ENCODE measurements around the gene MIF4GD.

DNA sequence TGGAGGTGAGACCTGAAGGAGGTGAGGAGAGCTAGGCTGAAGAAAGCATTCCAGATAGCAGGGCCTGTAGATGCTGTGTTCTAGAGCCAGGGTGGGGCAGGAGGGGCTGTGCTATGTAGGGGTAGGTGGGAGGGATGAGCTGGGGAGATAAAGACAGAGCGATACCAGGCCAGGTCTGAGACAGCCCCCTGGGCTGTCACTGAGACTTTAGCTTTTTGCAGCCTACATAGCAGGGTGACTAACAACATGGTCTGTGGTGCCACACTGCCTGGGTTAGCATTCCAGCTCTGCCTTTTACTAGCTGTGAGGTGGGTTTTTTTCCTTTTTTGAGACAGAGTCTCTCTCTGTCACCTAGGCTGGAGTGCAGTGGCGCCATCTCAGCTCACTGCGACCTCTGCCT, 51.2 kb downstream of the MIF4GD start:
- TF ChIP-seq, protein P1, sequence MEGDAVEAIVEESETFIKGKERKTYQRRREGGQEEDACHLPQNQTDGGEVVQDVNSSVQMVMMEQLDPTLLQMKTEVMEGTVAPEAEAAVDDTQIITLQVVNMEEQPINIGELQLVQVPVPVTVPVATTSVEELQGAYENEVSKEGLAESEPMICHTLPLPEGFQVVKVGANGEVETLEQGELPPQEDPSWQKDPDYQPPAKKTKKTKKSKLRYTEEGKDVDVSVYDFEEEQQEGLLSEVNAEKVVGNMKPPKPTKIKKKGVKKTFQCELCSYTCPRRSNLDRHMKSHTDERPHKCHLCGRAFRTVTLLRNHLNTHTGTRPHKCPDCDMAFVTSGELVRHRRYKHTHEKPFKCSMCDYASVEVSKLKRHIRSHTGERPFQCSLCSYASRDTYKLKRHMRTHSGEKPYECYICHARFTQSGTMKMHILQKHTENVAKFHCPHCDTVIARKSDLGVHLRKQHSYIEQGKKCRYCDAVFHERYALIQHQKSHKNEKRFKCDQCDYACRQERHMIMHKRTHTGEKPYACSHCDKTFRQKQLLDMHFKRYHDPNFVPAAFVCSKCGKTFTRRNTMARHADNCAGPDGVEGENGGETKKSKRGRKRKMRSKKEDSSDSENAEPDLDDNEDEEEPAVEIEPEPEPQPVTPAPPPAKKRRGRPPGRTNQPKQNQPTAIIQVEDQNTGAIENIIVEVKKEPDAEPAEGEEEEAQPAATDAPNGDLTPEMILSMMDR (IDR thresholded peaks at IDR 0.05; ENCODE audit: poor library complexity) = no peak
- no peak for TF ChIP-seq EZH2 (IDR thresholded peaks at IDR 0.05; ENCODE audit: borderline replicate concordance)
- no peak for TF ChIP-seq EZH2phosphoT487 (IDR thresholded peaks at IDR 0.05; ENCODE audit: low read depth, severe bottlenecking, unreplicated experiment)
